Measurements from ENCODE around the gene KLK6.
A peak's percentile ranks its signal among the peaks of the same experiment; 100 is the strongest.

The KLK6 gene

GRCh38 chr19:50947123-50947522 lies 22.3 kb downstream of the KLK6 start:
- no peak for DNase-seq

GRCh38 chr19:50944795-50945194 lies 24.6 kb downstream of the KLK6 start:
- no peak for DNase-seq

- no peak for DNase-seq
Measured at GRCh38 chr19:50943074-50943828, 26.1 kb downstream of the KLK6 start.

GRCh38 chr19:50939596-50939995 lies 29.8 kb downstream of the KLK6 start:
- DNase-seq: no peak

GRCh38 chr19:50933640-50934039 lies 35.8 kb downstream of the KLK6 start:
- no peak for DNase-seq

GRCh38 chr19:50932690-50933083 lies 36.7 kb downstream of the KLK6 start:
- DNase-seq: no peak

GRCh38 chr19:50932018-50932689 lies 37.2 kb downstream of the KLK6 start:
- no peak for DNase-seq

GRCh38 chr19:50931023-50931422 lies 38.4 kb downstream of the KLK6 start:
- DNase-seq: no peak

- DNase-seq: no peak
Measured at GRCh38 chr19:50928831-50929230, 40.6 kb downstream of the KLK6 start.

- DNase-seq: no peak
Measured at GRCh38 chr19:50926144-50926543, 43.2 kb downstream of the KLK6 start.

- DNase-seq: no peak
Measured at GRCh38 chr19:50925734-50926133, 43.7 kb downstream of the KLK6 start.

- DNase-seq: no peak
Measured at GRCh38 chr19:50924586-50924985, 44.8 kb downstream of the KLK6 start.

GRCh38 chr19:50922317-50922853 lies 47.0 kb downstream of the KLK6 start:
- peak; percentile 73 for DNase-seq

GRCh38 chr19:50921426-50922316 lies 47.7 kb downstream of the KLK6 start:
- no peak for DNase-seq

- DNase-seq: no peak
Measured at GRCh38 chr19:50916069-50916468, 53.3 kb downstream of the KLK6 start.

GRCh38 chr19:50912727-50913716 lies 56.4 kb downstream of the KLK6 start:
- DNase-seq: no peak

GRCh38 chr19:50912102-50912599 lies 57.2 kb downstream of the KLK6 start:
- no peak for DNase-seq

GRCh38 chr19:50911206-50912101 lies 57.9 kb downstream of the KLK6 start, which contains the start of gene KLK4:
KLK4 (minus strand) TSS chr19:50911395; CDS start chr19:50910738, 657 bp downstream.
- no peak for DNase-seq

GRCh38 chr19:50910722-50911121 lies 58.7 kb downstream of the KLK6 start:
- DNase-seq: no peak
